Stimulated activated CD8-positive, alpha-beta memory T cell treated with anti-CD3 and anti-CD28 coated beads, Interleukin-12 subunit alpha, Interleukin-12 subunit beta, amount 100 ng/mL, for 4 hours (primary cell): ENCODE results near the gene RCBTB2.

ENCODE experiments used
- DNase-seq: peaks from one replicate; pipeline ENCODE4 v3.0.0-alpha.2; 2020; ENCODE audit warnings: low read depth

The RCBTB2 gene

DNA sequence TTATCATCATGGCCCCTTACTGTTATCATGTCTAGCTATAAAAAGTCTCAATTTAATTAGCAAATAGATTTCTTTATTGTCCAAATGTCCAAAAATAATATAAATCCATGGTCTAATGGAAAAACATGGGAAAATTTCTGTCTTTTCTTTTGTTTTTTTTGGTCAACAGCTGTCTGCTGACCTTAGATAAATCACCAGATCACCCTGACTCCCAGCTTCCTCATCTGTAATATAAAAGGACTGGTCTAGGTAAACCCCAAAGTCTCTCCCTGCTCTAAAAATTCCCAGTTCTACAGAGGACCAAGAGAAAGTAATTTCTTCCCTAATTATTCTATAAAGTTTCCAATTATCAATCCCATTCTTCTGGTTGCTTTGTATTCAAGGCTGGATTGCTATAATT is 30.7 kb upstream of the RCBTB2 start:
- no peak for DNase-seq

DNA sequence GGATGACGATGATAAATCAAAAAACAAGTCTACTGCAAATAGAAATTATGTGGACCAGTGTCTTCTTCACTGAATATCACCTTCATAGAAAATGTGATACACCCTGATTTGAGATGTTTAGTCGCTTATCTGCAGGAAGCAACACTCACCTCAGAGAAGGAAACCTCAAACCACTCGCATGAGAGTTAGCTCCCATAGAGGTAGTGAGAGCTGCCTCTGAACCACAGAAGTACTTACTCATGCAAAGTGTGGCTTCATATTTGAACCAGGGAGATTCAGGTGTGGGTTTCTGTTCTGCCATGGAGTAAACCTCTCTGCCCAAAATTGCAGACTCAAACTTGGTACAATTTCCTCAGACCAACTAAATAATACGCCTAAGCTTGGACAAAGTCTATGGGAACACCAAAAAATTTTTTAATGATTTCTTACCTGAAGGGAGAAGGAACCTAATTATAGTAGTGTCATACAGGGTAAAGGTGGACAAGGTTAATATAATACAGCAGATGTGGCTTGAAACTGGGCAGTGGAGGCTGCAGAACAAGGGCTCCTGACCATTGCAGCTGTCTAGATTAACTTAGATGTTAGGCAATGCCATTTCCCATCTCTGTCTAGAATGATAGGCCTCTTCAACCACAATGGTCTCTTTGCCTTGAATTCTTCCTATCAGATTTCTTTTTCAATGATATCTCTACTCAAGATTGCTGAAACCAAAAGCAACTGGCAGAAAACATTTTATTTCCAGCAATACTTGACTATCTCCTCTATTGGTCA is 29.6 kb upstream of the RCBTB2 start:
- peak; percentile 27 for DNase-seq

DNA sequence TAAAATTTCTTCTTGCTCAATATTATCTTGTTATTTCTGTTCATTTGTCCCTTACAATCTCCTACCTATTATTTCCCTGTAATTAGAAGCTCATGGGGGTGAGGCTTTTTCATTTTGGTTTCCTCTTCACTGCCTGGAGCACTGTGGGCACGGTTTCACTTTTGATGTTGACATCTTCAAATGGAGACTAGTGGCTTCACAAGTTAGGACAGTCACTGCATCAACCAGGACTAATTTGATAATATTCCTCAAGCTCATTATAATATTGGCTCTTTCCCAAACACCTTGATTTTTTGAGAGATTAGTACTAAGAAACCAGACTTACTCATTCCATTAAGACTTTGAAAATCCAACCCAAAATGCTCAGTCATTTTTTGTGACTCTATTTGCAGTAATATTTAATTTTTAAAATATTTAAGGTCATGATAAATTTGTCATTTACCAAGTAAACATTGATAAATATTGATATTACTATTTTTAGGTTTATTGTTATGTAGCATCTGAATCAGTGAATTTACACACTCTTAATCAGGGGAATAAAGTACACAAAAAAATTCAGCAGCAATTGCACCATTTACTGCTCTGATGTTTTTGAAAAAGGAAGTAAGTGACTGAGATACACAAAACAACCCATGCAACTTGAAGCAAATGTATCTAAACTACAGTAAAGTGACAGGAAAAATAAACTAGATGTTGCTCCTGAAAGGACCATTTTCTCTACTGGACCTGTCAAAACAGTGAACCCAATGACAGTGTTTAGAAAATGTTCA is 28.8 kb upstream of the RCBTB2 start:
- no peak for DNase-seq

DNA sequence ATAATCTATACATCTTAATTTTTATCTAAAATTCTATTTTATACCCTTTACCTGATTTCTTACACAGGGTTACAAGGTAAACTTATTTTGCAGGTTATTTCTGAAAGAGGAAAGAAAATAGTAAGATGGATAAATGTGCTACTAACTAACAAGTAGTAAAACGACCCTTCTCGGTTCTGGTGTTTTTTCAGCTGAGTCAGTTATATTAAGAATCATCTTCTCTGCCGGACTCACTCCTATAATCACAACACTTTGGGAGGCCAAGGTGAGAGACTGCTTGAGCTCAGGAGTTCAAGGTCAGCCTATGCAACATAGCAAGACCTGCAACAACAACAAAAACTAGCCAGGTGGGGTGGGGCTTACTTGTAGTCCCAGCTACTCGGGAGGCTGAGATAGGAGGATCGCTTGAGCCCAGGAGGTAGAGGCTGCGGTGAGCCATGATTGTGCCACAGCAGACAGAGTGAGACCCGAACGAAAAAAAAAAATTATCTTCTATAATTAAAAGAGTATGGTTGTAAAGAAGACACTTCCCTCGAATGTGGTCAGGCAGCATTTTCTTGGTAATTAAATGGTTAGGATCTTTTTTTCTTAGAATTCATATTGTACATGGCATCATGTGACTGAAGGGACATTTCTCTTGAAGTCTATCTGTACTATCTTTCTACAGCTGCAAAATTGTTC is 27.9 kb upstream of the RCBTB2 start:
- DNase-seq = no peak

DNA sequence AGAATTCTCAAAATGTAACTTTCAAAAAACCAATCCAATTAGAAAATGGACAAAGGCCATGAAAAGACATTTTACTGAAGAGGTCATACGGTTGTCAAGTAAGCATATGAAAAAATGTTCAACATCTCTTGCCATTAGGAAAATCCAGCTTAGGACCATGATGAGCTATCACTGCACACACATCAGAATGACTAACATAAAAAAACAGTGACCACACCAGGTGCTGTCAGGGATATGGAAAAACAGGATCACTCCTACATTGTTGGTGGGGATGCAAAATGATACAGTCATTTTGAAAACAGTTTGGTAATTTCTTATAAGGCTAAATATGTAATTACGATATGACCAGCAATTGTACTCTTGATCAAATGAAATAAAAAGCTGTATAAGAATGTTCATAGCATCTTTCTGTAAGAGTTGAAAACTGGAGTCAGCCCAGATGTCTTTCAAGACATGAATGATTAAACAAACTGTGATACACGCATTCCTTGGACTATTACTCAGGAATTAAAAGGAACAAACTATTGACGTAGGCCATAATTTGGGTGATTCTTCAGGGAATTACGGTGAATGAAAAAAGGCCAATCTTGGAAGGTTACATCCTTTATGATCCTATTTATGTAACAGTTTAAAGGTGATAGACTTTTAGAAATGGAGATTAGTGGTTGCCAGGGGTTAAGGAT is 26.9 kb upstream of the RCBTB2 start:
- DNase-seq = no peak

DNA sequence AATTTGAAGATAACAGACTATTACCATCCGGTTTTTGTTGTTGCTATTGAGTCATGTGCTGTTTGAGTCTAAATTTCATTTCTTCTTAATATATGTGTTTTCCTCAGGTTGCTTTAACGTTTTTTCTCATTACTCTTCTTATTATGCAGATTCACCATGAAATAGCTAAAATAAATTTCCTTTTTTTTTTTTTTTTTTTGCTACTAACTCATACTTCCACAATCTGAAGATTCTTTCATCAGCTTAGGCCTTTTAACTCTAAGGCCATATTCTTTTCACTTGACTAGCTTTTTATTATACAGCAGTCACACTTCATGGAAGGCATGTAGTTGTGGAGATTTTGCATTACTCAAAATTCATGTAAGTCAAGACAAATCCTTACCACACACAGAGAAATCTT is 23.9 kb upstream of the RCBTB2 start:
- DNase-seq = no peak

DNA sequence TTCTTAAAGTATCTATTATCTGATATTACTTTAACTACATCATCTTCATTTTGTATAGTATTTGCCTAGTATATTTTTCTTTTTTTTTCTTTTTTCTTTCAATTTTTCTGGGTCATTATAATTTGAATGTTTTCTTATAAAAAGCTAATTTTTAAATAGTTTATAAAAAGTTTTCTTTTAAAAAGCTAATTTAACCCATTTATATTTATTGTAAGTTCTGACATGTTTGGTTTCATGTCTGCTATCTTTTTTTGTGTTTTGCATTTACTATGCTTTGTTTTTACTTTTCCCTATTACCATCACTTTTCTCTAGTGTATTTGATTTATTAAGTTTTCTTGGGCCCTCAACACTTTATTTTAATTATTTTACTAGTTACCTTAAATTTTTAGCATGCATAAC is 22.6 kb upstream of the RCBTB2 start:
- DNase-seq = no peak

DNA sequence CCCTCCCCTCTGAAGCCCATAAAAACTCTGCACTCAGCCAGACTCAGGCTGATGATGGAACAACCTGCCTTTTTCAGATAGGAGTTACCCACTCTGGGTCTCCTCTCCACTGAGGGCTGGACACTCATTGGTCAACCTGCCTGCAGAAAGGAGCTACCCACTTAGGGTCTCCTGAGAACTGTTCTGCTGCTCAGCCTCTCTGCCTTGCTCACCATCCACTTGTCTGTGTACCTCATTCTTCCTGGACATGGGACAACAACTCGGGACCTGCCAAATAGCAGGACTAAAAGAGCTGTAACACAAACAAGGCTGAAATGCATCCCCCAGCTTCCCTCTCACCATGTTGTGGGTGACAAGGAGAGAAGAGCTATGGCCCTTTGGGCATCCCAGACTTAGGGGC is 18.4 kb upstream of the RCBTB2 start:
- DNase-seq = no peak

DNA sequence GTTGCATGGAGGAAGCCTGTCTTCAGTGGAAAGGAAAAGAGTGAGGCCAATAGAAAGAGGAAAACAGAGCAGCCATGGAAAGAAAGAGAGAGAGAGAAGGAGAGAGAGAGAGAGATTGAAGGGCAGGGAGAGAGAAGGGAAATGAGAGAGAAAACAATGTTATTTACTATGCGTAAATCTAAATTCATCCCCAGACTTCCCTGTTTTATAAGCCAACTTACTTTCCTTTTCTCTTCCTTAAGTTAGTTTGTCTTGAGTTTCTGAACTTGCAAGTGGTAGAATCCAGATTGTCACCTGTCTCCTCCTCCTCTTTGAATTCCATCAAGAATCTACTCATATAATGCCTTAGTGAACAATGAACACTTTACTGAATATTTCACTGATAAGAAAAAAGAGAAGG is 16.8 kb upstream of the RCBTB2 start:
- no peak for DNase-seq

DNA sequence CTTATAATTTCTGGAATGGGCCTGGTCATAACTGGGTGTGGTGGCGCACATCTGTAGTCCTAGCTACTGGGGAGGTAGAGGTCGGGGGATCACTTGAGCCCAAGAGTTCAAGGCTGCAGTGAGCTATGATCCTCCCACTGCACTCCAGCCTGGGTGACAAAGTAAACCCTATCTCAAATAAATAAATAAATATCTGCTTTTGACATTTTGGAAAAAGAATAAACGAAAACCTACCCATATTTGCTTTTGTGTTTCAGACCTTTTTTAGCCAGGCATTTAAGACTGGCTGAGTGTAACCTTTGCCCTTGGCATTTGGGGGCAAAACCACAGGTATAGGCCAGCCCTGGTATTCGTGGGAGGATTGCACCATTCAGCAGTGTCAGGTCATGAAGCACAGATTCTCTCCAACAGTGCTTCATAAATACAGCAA is 14.8 kb upstream of the RCBTB2 start:
- DNase-seq = no peak

DNA sequence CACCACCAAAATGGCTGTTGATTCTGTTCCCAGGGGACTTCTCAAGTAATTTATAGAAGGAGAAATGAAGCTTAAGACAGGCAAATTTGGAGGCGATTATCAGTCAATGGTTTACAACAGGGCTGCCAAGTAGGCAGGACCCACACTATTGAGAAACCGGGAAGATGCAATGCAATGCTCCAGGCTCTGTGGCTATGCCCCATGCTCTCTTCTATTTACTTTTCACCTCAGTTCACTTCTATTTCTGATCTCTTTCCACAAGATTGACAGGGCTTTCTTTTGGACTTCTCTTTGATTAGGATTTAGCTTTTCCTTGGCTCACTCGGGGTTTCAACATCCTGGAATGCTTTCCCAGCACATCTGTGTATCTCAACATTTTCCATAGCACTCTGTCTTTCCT is 12.7 kb upstream of the RCBTB2 start:
- no peak for DNase-seq

DNA sequence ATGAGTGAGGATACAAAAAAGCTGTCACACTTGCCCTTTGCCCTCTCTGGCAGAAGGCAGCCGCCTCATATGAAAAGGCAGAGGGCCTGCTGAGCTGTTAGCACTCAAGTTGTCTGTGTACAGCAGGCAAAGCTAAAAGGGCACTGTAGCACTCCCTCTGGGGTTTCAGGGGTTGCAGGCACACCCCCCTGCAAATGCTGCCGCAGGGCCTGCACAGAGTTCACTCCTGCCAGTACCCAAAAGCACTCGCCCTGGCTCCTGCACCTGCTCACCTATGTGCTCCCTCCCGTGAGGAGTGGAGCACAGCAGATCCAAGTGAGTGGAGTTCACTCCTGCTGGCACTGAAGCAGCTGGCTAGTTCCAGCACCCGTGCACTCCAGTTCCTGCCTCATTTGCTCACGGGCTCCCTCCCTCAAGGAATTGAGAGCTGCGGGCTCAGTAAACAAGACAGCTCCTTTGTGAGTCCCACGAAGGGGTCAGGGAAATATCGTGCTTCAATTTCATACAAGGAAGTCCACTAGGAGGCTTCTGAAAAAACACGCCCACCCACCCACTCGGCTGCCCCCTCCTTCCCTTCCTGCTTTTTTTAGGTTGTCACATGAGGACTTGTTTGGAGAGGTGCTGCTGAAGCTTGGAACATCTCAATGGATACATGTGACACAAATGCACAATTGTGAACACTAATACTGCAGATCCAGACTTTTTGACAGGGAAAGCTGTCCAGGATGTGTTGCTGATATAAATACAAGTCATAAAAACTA is 9.9 kb upstream of the RCBTB2 start:
- no peak for DNase-seq

DNA sequence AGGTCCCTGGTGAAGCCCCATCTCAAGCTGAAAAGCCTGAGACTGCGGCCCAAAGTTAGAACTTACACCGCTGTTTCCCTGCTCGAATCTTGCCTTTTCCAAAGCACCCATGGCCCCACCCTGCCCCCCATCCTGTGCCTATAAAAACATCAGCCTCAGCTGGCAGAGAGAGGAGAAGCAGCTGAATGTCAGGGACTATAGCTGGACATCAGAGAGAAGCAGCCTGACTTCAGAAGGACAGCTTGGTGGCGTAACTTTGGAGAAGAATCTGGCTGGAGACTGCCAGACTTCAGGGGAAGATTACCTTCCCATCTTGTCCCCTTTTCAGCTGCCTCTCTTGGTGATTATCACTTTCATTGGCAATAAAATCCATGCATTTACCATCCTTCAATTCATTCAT is 9.3 kb upstream of the RCBTB2 start:
- no peak for DNase-seq

DNA sequence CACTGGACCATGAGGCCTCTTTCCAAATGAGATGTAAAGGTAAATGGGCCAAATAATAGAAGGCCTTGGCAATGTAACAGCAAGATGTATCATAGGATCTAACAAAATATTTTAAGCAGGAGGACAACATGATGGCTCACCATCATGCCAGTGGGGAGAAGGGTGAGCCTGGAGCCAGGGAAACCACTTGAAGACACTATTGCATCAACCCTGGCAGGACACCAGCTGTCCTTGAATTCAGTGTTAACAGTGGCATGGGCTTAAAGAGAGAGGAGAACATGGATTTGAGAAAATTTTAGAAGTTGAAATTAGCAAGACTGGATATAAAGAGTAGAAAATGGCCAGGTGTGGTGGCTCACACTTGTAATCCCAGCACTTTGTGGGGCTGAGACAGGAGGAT is 6.7 kb upstream of the RCBTB2 start:
- DNase-seq = no peak

DNA sequence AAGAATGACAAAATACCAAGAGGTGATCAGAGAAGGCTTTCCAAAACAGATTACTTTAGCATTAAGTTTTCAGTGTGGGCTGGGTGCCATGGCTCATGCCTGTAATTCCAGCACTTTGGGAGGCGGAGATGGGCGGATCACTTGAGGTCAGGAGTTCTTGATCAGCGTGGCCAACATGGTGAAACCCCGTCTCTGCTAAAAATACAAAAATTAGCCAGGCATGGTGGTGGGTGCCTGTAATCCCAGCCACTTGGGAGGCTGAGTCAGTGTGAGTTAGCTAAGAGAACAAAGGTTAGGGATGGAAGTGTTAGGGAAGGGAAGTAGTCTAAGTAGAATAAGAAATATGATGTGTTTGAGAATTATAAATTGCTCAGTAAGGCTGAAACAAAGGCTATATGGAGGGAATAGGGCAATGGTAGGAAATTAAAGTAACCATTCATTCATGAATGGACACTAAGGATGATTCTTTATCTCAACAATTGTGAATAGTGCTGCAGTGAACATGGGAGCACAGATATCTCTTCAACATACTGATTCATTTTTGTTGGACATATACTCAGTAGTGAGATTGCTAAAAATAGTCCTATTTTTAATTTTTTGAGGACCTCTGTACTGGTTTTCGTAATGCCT is 3.9 kb upstream of the RCBTB2 start:
- no peak for DNase-seq

DNA sequence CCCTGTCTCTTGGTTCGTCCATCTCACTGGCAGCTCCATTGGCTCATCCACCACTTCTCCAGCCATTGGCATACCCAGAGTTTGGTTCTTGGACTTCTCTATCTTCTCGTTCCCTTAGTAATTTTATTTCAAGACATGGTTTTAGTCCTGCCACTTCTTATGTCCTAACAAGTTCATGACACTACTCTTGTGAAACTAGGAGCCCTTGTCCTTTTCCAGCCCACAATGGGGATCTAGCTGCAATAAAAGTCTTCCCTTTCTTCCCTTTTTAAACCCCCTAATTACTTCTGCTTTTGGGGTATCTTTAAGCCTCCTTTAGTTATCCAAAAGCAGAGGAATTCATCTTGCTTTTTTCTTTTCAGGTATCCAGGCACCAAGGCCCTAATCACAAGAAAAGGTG is 2.9 kb upstream of the RCBTB2 start:
- DNase-seq = no peak

DNA sequence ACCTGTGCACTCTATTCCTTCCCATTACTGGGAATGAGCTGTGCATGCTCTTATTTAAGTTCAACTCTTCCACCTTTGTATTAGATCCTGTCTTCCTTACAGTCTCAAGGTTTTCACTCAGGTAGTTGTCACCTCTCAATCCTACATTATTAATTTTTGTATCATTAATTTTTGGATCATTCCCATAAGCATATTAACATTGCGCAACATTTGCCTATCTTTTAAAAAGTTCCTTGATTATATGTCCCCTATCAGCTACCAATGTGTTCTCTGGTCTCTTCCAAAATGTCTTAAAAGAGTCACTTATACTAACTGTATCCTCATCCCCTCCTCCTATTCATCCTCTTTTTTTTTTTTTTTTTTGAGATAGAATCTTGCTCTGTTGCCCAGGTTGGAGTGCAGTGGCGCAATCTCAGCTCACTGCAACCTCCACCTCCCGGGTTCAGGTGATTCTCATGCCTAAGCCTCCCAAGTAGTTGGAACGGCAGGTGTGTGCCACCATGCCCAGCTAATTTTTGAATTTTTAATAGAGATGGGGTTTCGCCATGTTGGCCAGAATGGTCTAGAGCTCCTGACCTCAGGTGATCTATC is 2.1 kb upstream of the RCBTB2 start:
- no peak for DNase-seq

DNA sequence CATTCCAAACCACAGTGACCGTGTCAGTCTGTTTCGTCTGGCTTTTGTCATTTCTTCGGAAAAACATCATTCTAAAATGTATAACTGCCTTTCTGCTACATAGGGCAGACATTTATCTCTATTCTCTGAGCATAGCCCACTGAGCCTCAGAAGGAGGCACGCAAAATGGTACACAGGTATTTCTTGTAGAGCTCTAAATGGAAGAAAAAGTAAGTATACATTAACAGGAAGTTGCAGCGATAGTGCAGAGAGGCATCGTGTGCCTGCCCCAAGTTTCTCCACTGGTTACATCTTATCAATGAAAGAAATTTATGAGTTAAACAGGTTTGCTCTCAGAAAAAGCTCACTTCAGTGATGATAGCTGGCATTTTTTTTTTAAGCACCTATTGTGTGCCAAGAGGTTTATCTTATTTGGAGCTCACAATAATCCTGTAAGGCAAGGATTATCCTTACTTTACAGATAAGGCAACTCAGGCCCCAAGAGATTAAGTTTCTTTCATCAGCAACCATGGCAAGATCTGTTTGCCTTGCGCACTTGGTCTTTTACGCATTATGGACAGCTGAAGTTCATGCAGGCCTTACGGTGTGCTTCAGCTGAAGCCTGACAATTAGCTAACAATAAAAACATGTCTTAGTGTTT is 1.2 kb upstream of the RCBTB2 start:
- DNase-seq = no peak

DNA sequence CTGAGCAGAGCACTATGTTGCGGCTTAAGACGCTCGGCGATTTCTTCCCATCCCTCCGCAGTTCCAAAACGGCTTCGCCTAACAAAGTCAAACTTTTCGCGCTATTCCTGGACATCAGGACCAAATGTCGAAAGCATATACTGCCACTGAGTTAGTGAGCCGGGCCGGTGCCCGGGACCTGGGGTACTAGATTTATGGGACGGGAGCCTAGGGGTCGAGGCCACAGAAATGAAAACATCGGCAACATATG is 699 bp downstream of the RCBTB2 start:
- DNase-seq = no peak

DNA sequence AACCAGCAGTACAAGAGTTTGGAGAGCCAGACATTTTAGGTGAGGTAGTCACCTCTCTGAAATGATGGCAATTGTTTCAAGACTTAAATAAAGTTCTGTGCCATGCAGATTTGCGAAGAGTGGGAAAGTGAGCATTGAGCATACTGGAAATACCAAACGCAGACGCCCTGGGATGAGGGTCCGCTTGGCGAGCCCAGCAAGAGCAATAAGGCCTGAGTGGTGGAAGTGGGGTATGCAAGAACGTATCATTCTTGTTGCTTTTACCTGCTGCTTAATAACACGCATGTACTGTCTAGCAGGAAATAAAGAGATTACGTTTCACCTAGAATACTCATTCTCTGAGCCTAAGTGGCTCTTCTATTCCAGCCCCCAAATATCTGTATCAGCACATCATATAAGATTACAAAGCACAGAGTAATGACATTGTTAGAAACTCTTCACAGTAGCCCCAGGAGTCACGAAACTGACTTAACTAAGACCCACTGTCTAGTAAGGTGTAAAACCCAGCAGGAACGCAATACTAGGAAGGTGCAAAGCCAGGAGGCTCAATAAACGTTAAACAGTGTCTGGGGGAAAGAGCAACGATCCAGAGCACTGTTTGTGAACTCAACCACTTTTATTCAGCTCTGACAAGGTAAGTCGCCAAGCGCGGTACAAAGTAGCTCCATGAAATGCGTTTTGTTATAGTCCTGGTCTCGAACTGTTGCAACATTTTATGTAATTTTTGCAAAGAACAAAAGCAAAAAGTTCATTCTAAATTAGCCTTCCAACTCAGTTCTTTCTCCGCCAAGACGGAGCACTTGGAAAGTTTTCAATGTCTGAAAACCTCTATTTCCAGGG is 1.2 kb downstream of the RCBTB2 start:
- no peak for DNase-seq
